ENCODE data around the gene ELAC2. TPM values are rescaled to one million over a fixed set of nuclear protein-coding genes. Genes with fewer than 3 reads are reported as not detected.

The ELAC2 gene
- total RNA-seq, 4 donors from 2014 or later, result 85.7 to 143 (median 87.1) TPM

- H3K27ac ChIP-seq, result no peak overlapping the region
- no peaks in the 10 kb centered on the region for H3K9me3 ChIP-seq
- H3K4me3 ChIP-seq, result no peak overlapping the region
- no peaks in the 10 kb centered on the region for H3K4me1 ChIP-seq
- H3K36me3 ChIP-seq, result no peaks in the 10 kb centered on the region
- DNase-seq (ENCODE audit: low spot score in 2 of 2), result no peak
- TF ChIP-seq EP300 (IDR thresholded peaks at IDR 0.05) (no peak), POLR2A (IDR thresholded peaks at IDR 0.05) (no peak), CTCF (IDR thresholded peaks at IDR 0.05) (no peak), POLR2AphosphoS5 (IDR thresholded peaks at IDR 0.05) (no peak)
- 65% methylated on average over 4 of the region's 4 CpGs for WGBS
- H3K27me3 ChIP-seq, result no peaks in the 10 kb centered on the region
Observed at GRCh38 chr17:13051915-13052314, 34.1 kb upstream of the ELAC2 start.

GRCh38 chr17:13047011-13047606, 29.3 kb upstream of the ELAC2 start:
- no peak for DNase-seq (ENCODE audit: low spot score in 2 of 2)
- Histone ChIP-seq H3K4me3 (no peak overlapping the region), H3K4me1 (peaks cover 8% of the 10 kb centered on the region), H3K27me3 (peaks cover 2% of the 10 kb centered on the region), H3K36me3 (no peaks in the 10 kb centered on the region), H3K9me3 (no peaks in the 10 kb centered on the region), H3K27ac (no peak overlapping the region)
- WGBS, result 67% methylated on average over 16 of the region's 16 CpGs
- no peak for TF ChIP-seq EP300 (IDR thresholded peaks at IDR 0.05)
- no peak for TF ChIP-seq CTCF (IDR thresholded peaks at IDR 0.05)
- no peak for TF ChIP-seq POLR2A (IDR thresholded peaks at IDR 0.05)
- no peak for TF ChIP-seq POLR2AphosphoS5 (IDR thresholded peaks at IDR 0.05)

GRCh38 chr17:13046361-13046760, 28.5 kb upstream of the ELAC2 start:
- Histone ChIP-seq H3K27ac (no peak overlapping the region), H3K27me3 (peaks cover 5% of the 10 kb centered on the region), H3K4me1 (peaks cover 8% of the 10 kb centered on the region), H3K9me3 (no peaks in the 10 kb centered on the region), H3K36me3 (no peaks in the 10 kb centered on the region), H3K4me3 (no peak overlapping the region)
- 90% methylated on average over 12 of the region's 12 CpGs for WGBS
- TF ChIP-seq CTCF (IDR thresholded peaks at IDR 0.05), result no peak
- no peak for TF ChIP-seq POLR2A (IDR thresholded peaks at IDR 0.05)
- no peak for TF ChIP-seq POLR2AphosphoS5 (IDR thresholded peaks at IDR 0.05)
- TF ChIP-seq EP300 (IDR thresholded peaks at IDR 0.05), result no peak
- no peak for DNase-seq (ENCODE audit: low spot score in 2 of 2)

- WGBS, result 64% methylated on average over 7 of the region's 7 CpGs
- no peaks in the 10 kb centered on the region for H3K9me3 ChIP-seq
- no peak for DNase-seq (ENCODE audit: low spot score in 2 of 2)
- no peak for TF ChIP-seq POLR2AphosphoS5 (IDR thresholded peaks at IDR 0.05)
- no peaks in the 10 kb centered on the region for H3K36me3 ChIP-seq
- no peak overlapping the region for H3K27ac ChIP-seq
- H3K27me3 ChIP-seq, result peaks cover 5% of the 10 kb centered on the region
- peaks cover 8% of the 10 kb centered on the region for H3K4me1 ChIP-seq
- H3K4me3 ChIP-seq, result no peak overlapping the region
Observed at GRCh38 chr17:13044572-13045065, 26.8 kb upstream of the ELAC2 start.

- Histone ChIP-seq H3K27me3 (peaks cover 5% of the 10 kb centered on the region), H3K4me1 (peaks cover 4% of the 10 kb centered on the region), H3K27ac (no peak overlapping the region), H3K4me3 (no peak overlapping the region), H3K36me3 (no peaks in the 10 kb centered on the region), H3K9me3 (peaks cover 8% of the 10 kb centered on the region)
- 85% methylated on average over 4 of the region's 4 CpGs for WGBS
- DNase-seq (ENCODE audit: low spot score in 2 of 2), result no peak
- TF ChIP-seq POLR2A (IDR thresholded peaks at IDR 0.05) (no peak), CTCF (IDR thresholded peaks at IDR 0.05) (no peak), POLR2AphosphoS5 (IDR thresholded peaks at IDR 0.05) (no peak), EP300 (IDR thresholded peaks at IDR 0.05) (no peak)
Observed at GRCh38 chr17:13038931-13039665, 21.3 kb upstream of the ELAC2 start.
